ENCODE data around the gene FADS6. TPM values are rescaled to one million over a fixed set of nuclear protein-coding genes. Genes with fewer than 3 reads are reported as not detected.

The FADS6 gene
- total and polyA plus RNA-seq, 2 of the 13 experiments (the other 11 are each of a cell fraction or from before 2014, with no cell fraction given) = 0.11 TPM

GRCh38 chr17:74892974-74893911 lies at the start of gene FADS6 (continued):
- no peak for TF ChIP-seq ARID4A (CRISPR knock-in tag; IDR thresholded peaks at IDR 0.05; ENCODE audit: borderline replicate concordance)
- TF ChIP-seq ZNF234 (CRISPR knock-in tag; conservative IDR thresholded peaks at IDR 0.05) = no peak
- peak; percentile 36; the same call in 1 of the 2 replicates for TF ChIP-seq ZFY (CRISPR knock-in tag; IDR thresholded peaks at IDR 0.05)
- peak; percentile 13; the same call in 1 of the 2 replicates for TF ChIP-seq SALL1 (CRISPR knock-in tag; IDR thresholded peaks at IDR 0.05)
- TF ChIP-seq ZFP36L2 (CRISPR knock-in tag; IDR thresholded peaks at IDR 0.05) = no peak
- no peak for TF ChIP-seq ZNF605 (CRISPR knock-in tag; IDR thresholded peaks at IDR 0.05)
- TF ChIP-seq ZNF143 (CRISPR knock-in tag; IDR thresholded peaks at IDR 0.05) = no peak
- TF ChIP-seq SPEN (CRISPR knock-in tag; IDR thresholded peaks at IDR 0.05; ENCODE audit: low read depth) = peak; percentile 49; the same call in 1 of the 2 replicates
- TF ChIP-seq TRIM24 (CRISPR knock-in tag; IDR thresholded peaks at IDR 0.05) = no peak
- TF ChIP-seq MLLT10 (CRISPR knock-in tag; IDR thresholded peaks at IDR 0.05) = no peak
- no peak for TF ChIP-seq NCOR1 (IDR thresholded peaks at IDR 0.05; ENCODE audit: borderline replicate concordance, low read length)
- TF ChIP-seq ZNF737 (CRISPR knock-in tag; IDR thresholded peaks at IDR 0.05; ENCODE audit: borderline replicate concordance) = no peak
- no peak for TF ChIP-seq EP300 (IDR thresholded peaks at IDR 0.05; ENCODE audit: low read depth in 2 of 2, low read length in 2 of 2)
- TF ChIP-seq EP300 (CRISPR knock-in tag; IDR thresholded peaks at IDR 0.05; ENCODE audit: borderline replicate concordance) = no peak
- no peak for TF ChIP-seq THRA (CRISPR knock-in tag; IDR thresholded peaks at IDR 0.05; ENCODE audit: borderline replicate concordance)
- TF ChIP-seq ZNF660 (CRISPR knock-in tag; IDR thresholded peaks at IDR 0.05; ENCODE audit: borderline replicate concordance, low read depth) = no peak
- TF ChIP-seq ZNF207 (IDR thresholded peaks at IDR 0.05; ENCODE audit: borderline replicate concordance) = no peak
- no peak for TF ChIP-seq ZNF232 (CRISPR knock-in tag; IDR thresholded peaks at IDR 0.05; ENCODE audit: borderline replicate concordance)
- no peak; the same call in 1 of the 2 replicates for TF ChIP-seq UBTF (CRISPR knock-in tag; IDR thresholded peaks at IDR 0.05)
